NCI-H345 treated with DMSO at 0.1 percent for 48 hours (cell line): ENCODE results near the gene LRIG2.
"Not testable (repeated sequence)": the region's sequence is repeated elsewhere in the genome, so short reads cannot be mapped to it uniquely, and the experiment has no call there.

Source experiments
- DNase-seq: peaks from one replicate; lab custom pipeline; 2025; ENCODE audit not compliant: unreplicated experiment; lab: John Stamatoyannopoulos, UW

LRIG2 gene

GRCh38 chr1:113124366-113124765, 51.4 kb downstream of the LRIG2 start:
- no peak for DNase-seq

- no peak for DNase-seq
Measured at GRCh38 chr1:113125517-113125916, 52.5 kb downstream of the LRIG2 start.

- DNase-seq, result no peak
Measured at GRCh38 chr1:113126207-113126606, 53.2 kb downstream of the LRIG2 start.

GRCh38 chr1:113128116-113128515, 55.1 kb downstream of the LRIG2 start:
- no peak for DNase-seq

GRCh38 chr1:113129529-113130185, 56.7 kb downstream of the LRIG2 start:
- no peak for DNase-seq

GRCh38 chr1:113133038-113133437, 60.0 kb downstream of the LRIG2 start:
- DNase-seq, result no peak

- DNase-seq, result no peak
Measured at GRCh38 chr1:113133759-113134158, 60.8 kb downstream of the LRIG2 start.

GRCh38 chr1:113135460-113135859, 62.5 kb downstream of the LRIG2 start:
- DNase-seq, result no peak

- no peak for DNase-seq
Measured at GRCh38 chr1:113136476-113136875, 63.5 kb downstream of the LRIG2 start.

GRCh38 chr1:113137563-113137962, 64.6 kb downstream of the LRIG2 start:
- DNase-seq, result no peak

GRCh38 chr1:113138778-113139177, 65.8 kb downstream of the LRIG2 start:
- DNase-seq, result no peak

- no peak for DNase-seq
Measured at GRCh38 chr1:113140176-113140575, 67.2 kb downstream of the LRIG2 start.

- DNase-seq, result peak; percentile 55
Measured at GRCh38 chr1:113140588-113141446, 67.8 kb downstream of the LRIG2 start.

GRCh38 chr1:113141650-113142473, 68.9 kb downstream of the LRIG2 start:
- DNase-seq, result no peak

GRCh38 chr1:113142791-113143190, 69.8 kb downstream of the LRIG2 start:
- no peak for DNase-seq

GRCh38 chr1:113146242-113147072, 73.5 kb downstream of the LRIG2 start:
- DNase-seq, result no peak

GRCh38 chr1:113147073-113147625, 74.2 kb downstream of the LRIG2 start:
- no peak for DNase-seq

- no peak for DNase-seq
Measured at GRCh38 chr1:113147826-113148225, 74.8 kb downstream of the LRIG2 start.

- not testable (repeated sequence) for DNase-seq
Measured at GRCh38 chr1:113150494-113150893, 77.5 kb downstream of the LRIG2 start.

- DNase-seq, result no peak
Measured at GRCh38 chr1:113153116-113153803, 80.3 kb downstream of the LRIG2 start.
